DND-41 (cell line): ENCODE results near the gene FLVCR2.

Experiments
- CTCF ChIP-seq: IDR thresholded peaks from 2 replicates; pipeline ENCODE4 v1.5.1; 2012; ENCODE audit warnings: borderline replicate concordance, low read length, moderate library complexity, mild to moderate bottlenecking; ENCODE audit not compliant: poor library complexity, severe bottlenecking; ENCODE audit errors: extremely low read depth
- EZH2 ChIP-seq: IDR thresholded peaks from 3 replicates; pipeline ENCODE4 v1.6.1; 2012; ENCODE audit warnings: borderline replicate concordance, low read depth, mild to moderate bottlenecking, moderate library complexity, low read length, inconsistent platforms; ENCODE audit not compliant: severe bottlenecking

GRCh38 chr14:75643985-75644384, 65.6 kb downstream of the FLVCR2 start:
- TF ChIP-seq EZH2 = no peak
- no peak for TF ChIP-seq CTCF
